B cell (primary cell): Measurements from ENCODE around the gene CCR5.

Experiments
- EZH2 ChIP-seq: IDR thresholded peaks from 2 replicates; pipeline ENCODE4 v1.6.1; 2012; ENCODE audit warnings: borderline replicate concordance, low read depth, mild to moderate bottlenecking, moderate library complexity, low read length; ENCODE audit not compliant: insufficient read depth, poor library complexity, severe bottlenecking
- TF ChIP-seq, protein P1 (sequence below): fragments of 200-600 bp; IDR thresholded peaks from one replicate; pipeline ENCODE4 v1.8.0; 2022; ENCODE audit warnings: antibody characterized with exemption, mild to moderate bottlenecking

DNA sequence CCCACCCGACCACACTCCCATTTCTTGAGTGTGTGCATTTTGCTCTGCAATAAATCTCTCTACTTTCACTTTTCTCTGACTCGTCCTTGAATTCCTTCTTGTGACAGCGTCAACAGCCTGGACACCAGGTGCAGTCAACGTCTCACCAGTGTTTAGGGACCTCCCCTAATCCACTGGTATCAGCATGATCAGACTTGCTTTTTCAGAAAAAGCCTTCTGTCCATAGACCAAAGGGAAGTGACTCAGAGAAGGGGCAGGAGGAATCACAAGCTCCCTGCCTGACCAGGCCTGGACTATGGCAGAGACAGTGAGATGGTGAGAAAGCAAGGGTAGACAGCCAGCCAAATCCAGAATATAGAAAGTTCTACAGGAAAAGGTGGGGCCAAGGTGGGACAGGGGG, 15.5 kb downstream of the CCR5 start:
- TF ChIP-seq, protein P1, sequence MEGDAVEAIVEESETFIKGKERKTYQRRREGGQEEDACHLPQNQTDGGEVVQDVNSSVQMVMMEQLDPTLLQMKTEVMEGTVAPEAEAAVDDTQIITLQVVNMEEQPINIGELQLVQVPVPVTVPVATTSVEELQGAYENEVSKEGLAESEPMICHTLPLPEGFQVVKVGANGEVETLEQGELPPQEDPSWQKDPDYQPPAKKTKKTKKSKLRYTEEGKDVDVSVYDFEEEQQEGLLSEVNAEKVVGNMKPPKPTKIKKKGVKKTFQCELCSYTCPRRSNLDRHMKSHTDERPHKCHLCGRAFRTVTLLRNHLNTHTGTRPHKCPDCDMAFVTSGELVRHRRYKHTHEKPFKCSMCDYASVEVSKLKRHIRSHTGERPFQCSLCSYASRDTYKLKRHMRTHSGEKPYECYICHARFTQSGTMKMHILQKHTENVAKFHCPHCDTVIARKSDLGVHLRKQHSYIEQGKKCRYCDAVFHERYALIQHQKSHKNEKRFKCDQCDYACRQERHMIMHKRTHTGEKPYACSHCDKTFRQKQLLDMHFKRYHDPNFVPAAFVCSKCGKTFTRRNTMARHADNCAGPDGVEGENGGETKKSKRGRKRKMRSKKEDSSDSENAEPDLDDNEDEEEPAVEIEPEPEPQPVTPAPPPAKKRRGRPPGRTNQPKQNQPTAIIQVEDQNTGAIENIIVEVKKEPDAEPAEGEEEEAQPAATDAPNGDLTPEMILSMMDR = no peak
- TF ChIP-seq EZH2 = no peak
